GM19043 (cell line): ENCODE results near the gene MOG.

Source experiments
- ATAC-seq: cut with Tn5 transposase; IDR thresholded peaks from one replicate; pipeline ENCODE4 v1.9.1; 2021; ENCODE audit warnings: low read depth; ENCODE audit not compliant: unreplicated experiment

MOG gene

DNA sequence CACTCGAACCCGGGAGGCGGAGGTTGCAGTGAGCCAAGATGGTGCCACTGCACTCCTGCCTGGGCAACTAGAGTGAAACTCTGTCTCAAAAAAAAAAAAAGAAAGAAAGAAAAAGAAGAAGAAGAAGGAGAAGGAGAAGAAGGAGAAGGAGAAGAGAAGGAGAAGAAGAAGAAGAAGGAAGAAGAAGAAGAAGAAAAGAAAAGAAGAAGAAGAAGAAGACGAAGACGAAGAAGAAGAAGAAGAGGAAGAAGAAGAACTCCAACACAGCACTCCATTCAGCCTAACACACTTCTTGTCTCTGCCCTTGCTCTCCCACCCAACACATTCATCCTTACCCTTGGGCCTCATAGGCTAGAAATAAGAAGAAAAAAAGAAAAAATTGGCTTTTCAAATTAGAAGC, 17.1 kb downstream of the MOG start:
- no peak for ATAC-seq

GRCh38 chr6:29675561-29675960, 18.7 kb downstream of the MOG start:
- ATAC-seq, result no peak

- ATAC-seq, result no peak
Measured at GRCh38 chr6:29676981-29677601, 20.2 kb downstream of the MOG start.

DNA sequence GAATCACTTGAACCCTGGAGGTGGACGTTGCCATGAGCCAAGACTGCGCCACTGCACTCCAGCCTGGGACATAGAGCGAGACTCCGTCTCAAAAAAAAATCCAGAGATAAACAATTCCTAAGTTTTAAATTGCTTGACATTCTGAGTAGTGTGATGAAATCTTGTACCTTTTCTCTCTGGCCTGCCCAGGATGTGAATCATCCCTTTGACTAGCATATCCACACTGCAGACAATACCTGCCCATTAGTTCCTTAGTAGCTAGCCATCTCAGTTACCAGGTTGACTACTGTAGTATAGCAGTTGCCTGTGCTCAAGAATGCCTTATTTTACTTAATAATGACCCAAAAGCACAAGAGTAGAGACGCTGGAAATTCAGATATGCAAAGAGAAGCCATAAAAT, 21.2 kb downstream of the MOG start:
- ATAC-seq, result no peak

DNA sequence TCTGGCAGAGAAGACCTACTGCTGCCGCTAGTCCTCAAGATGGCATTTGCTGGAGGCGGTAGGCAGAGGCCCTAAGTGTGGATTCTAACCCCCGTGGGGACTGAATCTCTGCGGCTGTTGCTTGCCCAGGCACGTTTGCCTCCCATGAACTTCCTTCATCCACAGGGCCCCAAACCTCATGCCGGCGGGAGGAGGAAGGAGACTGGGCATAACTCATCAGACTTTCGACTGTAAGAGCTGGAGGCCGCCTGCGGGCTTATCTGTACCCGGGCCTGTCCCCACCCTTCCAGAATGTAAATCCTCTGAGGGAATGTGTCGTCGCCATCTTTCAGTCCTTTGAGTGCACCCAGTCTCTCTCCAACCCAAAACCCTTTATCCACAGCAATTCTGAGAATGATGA, 23.1 kb downstream of the MOG start:
- ATAC-seq, result no peak

- no peak for ATAC-seq
Measured at GRCh38 chr6:29680416-29680815, 23.5 kb downstream of the MOG start.

DNA sequence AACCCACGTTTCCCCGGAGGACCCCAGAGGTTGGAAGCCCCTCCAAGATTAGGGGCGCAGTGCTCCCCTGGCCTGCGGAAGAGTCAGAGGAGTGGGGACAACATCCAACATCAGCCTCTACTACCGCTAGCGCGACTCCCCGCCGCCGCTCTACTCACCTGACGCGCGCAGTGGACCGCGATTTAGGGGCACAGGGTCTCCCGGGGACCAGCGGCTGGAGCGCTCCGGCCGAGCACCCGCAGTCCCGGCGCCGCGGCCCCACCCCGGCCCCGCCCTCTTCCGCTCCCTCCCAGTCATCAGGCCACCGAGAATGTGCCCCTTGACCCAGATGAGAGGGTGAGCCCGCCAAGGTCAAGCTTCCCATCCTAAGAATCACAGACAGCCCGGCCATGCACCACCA, 24.0 kb downstream of the MOG start, which contains the start of gene ZFP57:
Gene ZFP57, minus strand, starts transcription at position 249 of the 400 bp plus-strand sequence. CDS start 4,149 bp downstream, outside the sequence.
- ATAC-seq, result no peak

DNA sequence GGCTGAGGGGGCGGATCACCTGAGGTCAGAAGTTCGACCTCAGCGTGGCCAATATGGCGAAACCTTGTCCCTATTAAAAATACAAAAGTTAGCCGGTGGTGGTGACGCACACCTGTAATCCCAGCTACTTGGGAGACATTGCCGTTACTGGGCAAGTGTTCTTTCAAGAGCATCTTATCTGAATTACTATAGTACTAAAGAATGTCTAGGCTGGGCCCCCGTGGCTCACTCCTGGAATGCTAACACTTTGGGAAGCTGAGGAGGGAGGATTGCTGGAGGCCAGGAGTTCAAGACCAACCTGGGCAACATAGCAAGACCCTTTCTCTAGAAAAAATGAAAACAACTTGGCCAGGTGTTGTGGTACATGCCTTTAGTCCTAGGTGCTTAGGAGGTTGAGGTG, 24.9 kb downstream of the MOG start:
- no peak for ATAC-seq

DNA sequence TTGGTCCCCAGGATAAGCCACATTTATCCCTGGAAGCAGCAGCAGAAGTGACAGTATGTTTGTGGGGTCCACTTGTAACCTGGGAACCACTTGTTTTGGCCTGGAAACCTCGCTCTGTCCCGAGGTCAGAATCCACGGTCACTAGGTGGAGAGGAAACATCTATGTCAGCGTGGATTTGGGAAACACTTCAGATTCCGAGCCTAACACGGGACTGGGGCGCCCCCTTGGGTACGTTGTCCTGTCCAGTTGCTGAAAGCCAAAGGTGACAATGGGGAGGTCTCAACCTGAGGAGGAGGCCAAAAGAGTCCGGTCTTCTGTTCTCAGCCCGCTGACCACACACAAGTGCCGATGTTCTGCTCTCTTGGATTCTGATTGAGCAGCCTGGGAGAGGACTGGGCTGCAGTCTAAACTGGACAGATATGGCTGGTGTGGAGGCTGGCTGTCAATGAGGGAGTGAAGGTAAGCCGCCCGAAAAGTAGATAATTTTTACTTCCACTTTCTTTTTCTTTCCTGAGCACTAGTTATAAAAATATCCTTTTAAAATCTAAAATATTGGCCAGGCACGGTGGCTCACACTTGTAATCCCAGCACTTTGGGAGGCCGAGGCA, 28.9 kb downstream of the MOG start:
- no peak for ATAC-seq

DNA sequence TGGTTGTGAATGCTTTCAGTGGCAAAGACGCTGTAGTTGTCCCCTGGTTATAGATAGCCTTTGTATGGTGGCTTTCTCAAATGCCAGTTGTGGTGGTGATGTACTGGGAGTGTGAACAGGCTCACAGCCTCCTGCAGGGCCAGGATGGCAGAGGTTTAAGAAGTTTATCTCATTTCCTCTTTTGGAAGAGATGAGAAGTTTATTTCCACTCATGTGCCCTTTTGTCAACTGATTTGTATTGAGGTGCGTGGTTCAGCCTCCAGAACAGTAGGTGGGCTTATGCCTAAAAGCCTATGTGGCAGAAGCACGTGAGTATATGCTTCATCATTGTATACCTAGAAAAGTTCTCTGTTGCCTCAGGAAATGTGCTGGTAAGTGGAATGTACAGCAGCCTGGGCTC, 37.7 kb downstream of the MOG start:
- ATAC-seq, result no peak

GRCh38 chr6:29696147-29697125, 39.5 kb downstream of the MOG start:
- ATAC-seq, result no peak

- ATAC-seq, result no peak
Measured at GRCh38 chr6:29702519-29703103, 45.7 kb downstream of the MOG start.

DNA sequence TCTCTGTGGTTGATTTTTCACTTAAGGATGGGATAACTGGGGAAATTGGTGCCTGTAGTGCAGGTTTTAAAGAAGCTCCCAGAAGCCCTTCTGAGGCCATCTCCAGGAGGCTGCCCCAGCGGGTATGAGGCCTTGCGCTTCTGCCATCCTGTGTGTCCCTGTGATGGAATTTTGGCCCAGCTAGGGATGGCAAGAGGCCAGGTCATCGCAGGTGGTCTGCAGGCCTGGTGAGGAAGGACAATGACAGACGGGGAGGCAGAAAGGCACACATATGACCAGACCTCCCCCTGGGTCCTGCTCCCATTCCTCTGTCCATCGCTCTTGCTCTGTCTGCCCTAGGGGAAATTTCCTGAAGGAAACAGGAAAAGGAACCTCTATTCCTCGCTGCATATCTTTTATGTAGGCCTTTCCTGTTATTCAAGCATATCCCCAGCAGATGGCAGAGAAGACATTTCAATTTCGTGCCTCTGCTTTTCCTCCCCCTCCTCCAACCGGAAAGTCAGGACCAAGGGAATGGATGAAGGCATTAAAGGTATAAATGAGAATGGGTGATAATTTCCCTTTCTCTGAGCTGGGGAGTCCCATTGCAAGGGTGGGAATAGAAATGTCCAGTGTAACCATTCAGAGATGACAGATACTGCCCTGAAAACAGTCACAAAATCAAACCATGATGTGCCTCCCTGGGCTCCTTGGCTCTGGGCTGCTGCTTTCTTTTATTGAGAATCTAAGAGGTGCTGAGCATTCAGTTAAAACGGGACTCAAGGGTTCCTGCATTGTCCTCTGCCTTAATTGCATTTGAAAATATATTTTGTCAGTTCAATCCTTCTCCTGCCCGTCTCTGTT, 48.7 kb downstream of the MOG start:
- ATAC-seq, result no peak

- ATAC-seq, result no peak
Measured at GRCh38 chr6:29708432-29709179, 51.7 kb downstream of the MOG start.

- ATAC-seq, result no peak
Measured at GRCh38 chr6:29709188-29709587, 52.3 kb downstream of the MOG start.

DNA sequence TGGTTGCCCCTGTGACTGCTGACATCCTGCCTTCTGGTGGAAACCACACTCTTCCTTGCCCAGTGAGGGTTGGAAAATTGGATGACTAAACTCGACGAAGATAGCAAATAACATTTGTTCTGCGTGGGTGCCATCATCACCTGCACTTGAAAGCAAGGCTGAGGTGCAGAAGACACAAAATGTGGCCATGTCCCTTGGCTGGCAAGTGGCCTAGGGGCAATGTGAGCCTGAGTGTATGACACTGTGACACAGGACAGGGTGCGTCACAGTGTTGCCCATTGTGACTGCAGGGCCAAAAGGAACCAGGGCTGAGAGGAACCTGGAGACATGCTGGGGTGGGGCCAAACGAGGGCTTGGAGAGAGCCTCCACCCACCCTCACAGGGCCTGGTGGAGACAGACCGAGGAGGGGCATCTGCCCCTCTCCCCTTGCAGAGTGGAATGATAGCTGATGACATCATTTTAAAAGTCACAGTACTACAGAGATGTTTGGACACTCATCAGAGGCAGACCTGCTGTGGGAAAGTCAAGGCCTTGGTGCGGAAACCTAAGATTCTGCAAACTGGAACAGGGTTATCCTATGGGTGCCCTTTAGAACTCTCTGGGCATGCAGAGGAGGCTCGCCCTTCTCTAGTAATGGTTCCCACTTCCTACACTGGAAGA, 53.5 kb downstream of the MOG start:
- ATAC-seq, result no peak

DNA sequence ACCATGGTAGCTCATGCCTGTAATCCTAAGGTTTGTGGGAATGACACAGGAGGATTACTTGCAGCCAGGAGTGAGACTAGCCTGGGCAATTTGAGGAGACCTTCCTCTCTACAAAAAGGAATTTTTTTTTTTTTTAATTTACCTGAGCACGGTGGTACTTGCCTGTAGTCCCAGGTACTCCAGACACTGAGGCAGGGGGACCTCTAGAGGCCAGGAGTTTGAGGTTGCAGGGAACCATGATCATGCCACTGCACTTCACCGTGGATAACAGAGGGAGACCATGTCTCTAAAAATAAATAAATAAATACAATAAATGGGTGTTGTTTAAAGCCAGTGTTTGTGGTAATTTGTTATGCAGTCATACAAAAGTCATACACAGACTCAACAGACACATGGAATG, 64.0 kb downstream of the MOG start:
- no peak for ATAC-seq
